Fibroblast of peridontal ligament (primary cell): ENCODE results near the gene ANXA4.
"Not testable (repeated sequence)": the region's sequence is repeated elsewhere in the genome, so short reads cannot be mapped to it uniquely, and the experiment has no call there.

ENCODE experiments used
- DNase-seq: peaks from one replicate; pipeline ENCODE4 v3.0.0-alpha.2; 2010; ENCODE audit errors: extremely low read depth

The ANXA4 gene

DNA sequence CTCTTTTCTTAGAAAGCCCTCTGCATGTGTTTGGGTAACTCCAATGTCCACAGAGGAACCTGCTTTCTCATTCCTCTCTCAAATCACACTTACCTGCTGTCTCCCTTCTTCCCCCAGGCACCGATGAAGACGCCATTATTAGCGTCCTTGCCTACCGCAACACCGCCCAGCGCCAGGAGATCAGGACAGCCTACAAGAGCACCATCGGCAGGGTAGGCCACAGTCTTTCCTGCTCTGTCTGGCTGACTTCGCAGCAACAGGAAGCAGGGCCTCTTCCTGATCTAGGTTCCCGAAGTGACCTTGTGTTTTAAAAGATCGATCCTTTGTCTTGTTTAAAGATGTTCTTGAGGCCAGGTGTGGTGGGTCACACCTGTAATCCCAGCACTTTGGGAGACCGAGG lies 62.5 kb downstream of the ANXA4 start:
- no peak for DNase-seq

DNA sequence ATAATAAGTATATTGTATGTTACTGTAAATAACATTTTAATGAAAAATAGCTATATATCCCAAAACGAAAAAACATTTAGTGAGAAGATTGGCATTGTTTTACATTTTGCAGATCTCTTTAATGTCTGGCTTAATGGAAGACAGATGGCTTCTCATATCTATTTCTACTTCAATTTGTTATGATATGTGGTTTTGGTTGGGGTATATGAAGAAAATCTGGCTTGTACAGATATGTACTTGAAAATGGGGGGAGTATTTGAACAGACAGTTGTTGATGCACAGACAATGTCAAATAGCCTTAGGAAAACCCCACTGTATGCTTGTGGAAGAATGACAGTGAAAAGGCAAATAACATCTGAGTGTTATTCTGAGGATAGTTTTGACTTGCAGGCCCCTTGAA lies 64.0 kb downstream of the ANXA4 start:
- no peak for DNase-seq

DNA sequence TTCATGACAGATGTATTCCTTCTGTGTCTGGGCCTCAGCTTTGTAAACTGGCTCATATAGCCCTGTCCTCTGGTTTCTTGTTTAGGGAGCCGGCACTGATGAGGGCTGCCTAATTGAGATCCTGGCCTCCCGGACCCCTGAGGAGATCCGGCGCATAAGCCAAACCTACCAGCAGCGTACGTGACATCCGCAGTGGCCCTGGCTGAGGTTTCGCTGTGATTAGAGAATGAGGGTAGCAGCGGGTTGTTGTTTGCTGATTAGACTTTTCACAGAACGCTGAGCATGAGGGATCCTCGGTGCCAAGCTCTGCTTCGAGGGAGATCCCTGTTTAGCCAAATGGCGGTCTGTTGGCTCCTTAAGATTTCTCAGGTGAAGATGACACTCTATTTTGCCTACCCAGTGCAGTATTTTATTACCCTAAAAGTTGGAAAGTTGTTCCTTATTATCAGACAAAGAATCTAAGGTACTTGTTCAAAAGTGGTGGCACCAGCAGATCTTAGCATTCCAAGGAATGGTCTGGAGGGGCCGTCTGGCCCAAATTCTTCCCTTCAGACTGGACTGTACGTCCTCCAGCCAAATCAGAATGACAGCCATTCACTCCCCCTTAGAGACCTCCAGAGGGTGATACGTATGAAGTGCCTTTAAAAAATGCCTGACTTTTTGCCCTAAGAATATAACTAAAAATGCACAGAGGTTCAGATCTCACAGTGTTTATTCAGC lies 66.0 kb downstream of the ANXA4 start:
- DNase-seq: no peak

DNA sequence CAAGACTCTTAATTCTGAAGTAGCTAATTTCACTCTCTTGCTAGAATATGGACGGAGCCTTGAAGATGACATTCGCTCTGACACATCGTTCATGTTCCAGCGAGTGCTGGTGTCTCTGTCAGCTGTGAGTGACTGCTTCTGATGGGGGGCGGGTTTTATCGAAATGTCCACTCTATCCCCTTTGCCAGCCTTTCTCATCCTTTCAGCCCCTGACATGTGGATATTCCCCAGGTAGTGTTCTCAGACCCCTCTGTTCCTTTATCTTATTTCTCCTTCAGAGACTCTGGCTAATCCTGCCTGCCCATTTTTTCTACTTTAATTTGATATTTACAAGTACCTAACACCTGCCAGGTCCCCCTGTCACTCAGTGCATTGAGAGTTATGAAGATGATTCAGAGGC lies 68.6 kb downstream of the ANXA4 start:
- no peak for DNase-seq

DNA sequence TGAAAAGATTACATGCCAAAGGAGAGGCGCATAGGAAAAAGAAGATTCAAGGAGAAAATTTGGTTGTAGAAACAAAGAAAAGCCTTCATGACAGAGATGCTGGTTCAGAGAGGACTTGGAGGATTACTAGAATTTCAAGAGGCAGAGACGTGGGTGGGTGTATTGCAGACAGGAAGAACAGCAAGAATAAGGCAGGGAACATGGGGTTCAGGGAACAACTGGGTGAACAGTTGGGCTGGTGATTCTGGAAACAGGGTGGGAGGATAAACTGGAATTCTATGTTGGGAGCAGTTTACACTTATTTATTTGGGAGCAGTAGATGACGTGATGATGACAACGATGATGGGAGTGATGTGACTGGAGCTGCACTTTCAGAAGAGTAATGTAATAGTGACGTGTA lies 69.1 kb downstream of the ANXA4 start:
- no peak for DNase-seq

DNA sequence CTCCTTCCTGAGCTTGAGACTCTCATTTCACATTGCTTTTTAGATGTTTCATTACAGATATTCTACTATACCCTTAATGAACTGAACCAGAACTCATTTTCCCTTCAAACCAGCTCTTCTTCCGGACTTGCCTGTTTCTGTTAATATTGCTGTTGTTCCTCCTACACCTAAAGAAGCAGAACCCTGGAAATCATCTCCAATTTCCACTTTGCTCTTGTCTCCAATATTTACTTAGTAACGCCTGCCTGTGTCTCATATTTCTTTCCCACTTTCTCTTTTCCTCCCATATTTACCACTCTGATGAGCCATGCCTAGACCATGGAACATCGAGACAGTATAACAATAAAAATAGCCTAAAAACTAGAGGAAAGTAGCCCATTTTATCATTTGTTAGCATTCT lies 69.7 kb downstream of the ANXA4 start:
- DNase-seq: no peak

DNA sequence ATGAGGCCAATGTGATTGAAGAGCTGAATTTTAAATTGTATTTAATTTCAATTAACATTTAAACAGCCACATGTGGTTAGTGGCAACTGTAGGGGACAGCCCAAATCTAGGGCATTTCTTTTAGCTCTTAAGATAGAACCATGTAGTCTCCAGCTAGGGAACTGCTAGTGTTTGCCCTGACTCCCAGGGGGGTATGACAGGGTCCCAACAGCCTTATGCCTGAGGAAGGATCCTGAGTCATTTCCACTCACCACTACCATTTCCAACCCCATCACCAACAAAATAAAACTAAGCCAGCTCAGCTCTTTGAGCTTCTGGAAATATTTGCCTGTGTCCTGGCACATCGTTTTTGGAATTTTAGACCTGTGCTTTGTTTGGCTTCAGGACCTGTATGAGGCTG lies 73.8 kb downstream of the ANXA4 start:
- no peak for DNase-seq

DNA sequence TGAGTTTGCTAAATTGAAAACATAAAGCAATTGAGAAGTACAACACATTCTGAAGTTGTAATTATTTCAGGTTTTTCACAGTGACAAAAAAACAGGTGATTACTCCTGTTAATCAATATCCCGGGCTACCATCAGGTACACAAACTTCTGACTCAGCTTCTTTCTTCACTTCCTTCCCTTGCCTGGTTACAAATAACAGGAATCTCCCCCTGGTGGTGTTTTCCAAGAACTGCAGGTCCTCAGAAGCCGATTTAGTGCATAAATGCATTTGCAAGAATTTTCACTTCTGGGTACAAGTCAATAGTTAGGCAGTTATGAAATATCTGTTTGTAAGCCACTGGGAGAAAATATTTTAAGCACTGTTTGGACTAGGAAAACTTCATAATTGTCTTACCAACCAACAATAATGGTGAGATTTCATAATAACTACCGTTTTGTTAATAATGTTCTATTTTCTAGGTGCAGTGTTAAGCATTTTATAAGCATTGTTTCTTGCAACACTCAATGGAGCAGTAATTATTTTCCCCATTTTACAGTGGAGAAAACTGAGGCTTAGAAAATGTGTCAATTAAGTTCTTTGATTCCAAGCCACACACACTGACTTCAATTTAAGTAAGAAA lies 75.1 kb downstream of the ANXA4 start:
- DNase-seq: peak; percentile 94

DNA sequence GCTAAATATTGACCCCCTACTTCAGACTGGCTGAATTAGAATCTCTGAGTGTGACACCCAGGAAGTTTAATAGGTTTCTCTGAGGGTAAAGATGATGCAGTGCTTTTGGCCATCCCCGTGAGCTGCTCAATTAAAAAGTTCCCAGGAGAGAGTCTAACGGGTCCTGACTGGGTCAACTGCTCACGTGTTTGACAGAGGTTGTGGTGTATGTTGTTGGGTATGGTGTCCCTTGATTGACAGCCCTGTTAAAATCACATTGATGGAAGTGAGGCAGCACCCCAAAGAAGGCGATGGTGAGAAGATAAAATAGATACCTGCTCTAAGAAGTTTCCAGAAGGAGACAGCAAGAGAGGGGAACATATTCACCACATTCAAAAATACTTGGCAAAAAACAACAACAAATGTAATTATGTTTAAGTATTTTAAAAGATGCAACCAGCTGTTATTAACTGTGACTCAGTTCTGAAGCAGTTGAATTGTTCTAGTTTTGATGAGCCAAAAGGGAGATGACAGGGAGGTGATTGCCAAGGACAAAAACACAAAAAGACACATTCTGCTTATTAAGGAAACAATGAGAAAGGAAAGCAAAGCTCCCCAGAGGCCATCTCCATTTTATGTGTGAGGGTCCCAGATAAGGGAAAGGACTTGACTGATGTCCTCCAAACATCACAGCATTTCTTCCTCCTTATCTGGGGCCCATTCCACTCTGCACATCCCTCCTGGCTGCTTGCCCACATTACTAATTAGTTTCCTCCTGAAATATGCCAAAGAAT lies 76.0 kb downstream of the ANXA4 start:
- no peak for DNase-seq

DNA sequence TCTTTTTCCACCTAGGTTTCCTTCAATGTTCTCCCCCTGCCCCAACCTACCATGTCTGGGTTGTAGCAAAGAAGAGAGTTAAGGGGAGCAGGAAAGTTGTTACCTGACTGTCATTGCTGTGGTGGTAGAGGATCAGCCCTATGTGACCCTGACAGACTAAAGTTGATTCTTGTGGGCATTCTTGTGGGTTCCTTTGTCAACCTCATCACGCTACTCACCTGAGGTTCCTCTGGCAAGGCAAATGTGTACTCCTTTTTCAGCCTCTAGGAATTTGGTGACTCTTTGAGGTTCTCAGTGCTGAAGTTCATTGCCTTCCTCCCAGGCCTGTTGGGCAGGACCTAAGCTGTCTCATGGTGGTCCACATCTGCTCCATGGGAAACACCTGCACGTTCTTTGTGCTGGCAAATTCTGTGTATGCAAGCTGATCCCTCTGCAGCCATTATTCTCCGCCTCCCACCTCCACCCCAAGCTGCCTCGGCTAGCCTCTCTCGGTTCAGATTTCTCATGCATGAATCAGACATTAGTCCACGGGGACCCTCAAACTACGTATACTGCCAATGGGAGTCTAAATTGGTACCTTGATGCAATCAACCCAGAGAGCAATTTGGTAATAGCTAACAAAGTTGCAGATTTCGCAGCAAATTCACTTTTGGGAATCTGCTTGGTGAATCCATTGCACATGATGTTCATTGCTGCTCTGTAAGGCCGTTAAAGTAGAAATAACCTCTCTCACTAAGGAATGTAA lies 86.0 kb downstream of the ANXA4 start:
- DNase-seq: peak; percentile 56

DNA sequence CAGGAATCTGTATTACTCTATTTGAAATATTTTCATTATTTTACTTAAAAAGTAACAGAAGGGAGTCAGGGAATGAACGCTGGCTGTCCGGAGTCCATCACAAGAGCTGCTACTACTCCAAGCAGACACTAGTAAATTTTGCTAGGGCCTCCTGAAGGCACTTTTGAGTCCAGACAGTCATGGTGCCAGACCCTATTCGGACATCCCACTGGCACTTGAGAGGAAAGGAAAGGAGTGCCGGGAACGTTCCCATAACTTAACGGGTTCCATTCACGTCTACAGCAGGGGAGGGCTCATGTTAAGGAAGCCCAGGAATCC lies 87.0 kb downstream of the ANXA4 start:
- DNase-seq: no peak

DNA sequence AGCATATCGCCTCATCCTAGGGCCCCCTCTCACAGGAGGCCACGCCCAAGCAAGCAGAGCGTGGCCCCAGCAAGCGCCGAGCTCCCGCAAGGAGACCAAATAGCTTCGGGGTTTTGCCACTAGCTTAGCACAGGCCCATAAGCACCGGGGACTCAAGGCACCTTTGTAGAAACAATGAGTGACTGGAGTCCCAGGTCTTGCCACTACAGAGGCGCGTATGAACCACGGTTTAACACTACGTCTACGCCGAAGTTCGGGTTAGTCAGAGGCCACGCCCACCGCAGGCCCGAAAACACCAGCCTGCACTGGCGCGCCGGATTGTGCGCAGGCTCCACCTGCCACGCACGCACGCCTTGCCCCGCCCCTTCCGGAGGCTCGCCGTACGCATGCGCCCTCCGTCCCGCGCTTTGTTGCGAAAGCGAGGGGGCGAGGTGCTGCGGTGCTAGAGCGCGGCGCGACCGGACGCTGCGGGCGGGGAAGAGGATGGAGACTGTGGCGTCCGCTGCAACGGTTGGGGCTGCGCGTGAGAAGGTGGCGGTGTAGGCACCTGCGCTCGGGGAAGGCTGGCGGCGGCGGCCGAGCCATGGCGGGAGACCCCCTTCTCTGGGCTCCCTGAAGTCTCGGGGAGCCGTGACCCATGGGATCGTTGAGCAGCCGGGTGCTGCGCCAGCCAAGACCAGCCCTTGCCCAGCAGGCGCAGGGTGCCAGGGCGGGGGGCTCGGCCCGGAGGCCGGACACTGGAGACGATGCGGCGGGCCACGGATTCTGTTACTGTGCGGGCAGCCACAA lies 87.5 kb downstream of the ANXA4 start, which contains the start of gene GMCL1:
Gene GMCL1 (plus strand): TSS at position 405 of the 789 bp plus-strand sequence. CDS start 233 bp downstream, at position 638.
- DNase-seq: peak; percentile 93

DNA sequence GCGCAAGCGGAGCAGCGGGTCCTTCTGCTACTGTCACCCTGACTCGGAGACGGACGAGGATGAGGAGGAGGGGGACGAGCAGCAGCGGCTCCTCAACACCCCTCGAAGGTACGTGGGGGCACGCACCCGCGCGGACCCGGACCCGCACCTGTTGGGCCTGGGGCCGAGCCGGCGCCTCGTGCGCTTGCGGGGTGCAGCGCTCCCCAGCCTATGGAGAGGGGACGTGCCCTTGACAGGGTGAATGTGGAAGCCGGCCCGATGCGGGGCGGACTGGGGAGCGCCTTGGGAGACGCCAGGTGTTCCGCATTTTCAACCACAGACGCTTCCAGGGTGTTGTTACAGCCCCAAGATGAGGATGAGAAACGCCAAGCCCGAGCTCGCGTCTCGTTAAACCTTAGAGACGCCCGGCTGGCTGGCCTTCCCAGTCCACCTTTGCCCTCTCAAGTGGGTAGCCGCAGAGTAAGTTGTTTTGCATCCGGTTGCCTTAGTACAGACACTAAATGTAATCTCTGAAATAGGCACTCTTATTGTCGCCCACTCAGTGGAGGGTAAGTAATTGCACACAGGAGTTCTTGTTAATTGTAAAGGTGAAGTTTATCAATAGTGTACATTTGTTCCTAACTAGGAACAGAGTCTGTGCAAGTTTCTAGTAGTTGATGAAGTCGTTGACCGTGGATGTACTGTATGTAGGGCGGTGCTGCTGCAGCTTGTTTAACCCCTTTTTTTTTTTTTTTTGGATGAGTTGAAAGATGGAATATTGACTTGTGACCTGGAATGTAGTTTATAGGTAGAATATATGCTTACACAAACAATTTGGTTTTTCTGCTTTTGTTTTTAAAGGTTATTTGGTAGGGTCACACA lies 88.3 kb downstream of the ANXA4 start:
- DNase-seq: peak; percentile 19

DNA sequence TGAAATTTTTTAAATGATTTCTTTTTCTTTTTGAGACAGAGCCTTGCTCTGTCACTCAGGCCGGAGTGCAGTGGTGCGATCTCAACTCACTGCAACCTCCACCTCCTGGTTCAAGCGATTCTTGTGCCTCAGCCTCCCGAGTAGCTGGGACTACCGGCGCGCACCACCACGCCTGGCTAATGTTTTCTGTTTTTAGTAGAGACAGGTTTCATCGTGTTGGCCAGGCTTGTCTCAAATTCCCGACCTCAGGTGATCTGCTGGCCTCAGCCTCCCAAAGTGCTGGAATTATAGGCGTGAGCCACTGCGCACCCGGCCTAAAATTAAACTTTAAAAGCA lies 88.9 kb downstream of the ANXA4 start:
- DNase-seq: not testable (repeated sequence)

DNA sequence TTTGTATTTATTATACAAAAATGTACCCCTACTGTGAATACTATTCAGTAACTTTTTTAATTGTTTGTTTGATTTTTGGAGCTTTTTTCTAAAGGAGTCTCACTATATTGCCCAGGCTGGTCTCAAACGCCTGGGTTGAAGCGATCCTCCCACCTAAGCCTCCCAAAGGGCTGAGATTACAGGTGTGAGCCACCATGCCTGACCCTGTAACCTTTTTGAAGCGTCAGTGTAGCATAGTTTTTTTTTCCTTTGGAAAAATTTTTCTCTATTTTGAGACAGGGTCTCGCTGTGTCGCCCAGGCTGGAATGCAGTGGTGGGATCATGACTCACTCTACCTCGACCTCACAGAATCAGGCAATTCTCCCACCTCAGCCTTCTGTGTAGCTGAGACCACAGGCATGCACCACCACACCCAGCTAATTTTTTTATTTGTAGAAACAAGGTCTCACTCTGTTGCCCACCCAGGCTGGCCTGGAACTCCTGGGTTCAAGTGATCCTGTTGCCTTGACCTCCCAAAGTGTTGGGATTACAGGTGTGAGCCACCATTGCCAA lies 89.5 kb downstream of the ANXA4 start:
- no peak for DNase-seq

DNA sequence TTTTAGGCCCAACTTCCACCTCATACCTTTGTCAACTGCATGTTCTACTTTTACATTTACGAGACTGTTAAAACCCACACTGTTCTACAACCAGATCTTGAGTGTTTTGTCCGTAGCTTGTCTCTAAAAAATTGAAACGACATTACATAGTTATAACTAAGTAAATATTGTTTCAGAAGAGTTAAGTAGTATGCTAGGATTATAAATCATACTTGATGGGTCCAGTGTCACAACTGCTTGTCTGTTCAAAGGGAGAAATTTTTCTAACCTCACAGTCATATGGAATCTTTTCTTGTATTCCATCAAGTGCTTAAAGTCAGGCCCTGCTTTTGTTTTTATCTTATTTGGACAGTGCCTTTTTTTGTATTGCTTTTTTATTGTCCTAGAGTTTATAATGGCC lies 91.8 kb downstream of the ANXA4 start:
- DNase-seq: no peak

DNA sequence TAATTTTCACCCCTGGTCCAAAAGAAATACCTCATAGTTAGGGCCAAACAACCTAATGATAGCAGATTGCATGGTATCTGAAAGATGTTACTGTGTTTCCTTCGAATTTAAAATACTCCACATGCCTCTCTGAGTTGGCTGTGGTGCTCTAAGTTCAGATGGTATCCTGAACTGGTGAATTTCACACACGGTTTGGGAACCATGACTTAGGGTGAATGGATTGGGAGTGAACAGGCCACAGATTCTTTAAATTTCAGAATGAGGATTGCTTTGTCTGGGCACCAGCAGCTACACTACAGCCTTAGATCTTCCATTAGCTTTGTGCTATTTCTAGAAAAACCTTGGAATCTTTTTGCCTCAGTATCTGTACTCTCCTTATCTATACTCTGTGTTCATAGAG lies 93.7 kb downstream of the ANXA4 start:
- DNase-seq: no peak

DNA sequence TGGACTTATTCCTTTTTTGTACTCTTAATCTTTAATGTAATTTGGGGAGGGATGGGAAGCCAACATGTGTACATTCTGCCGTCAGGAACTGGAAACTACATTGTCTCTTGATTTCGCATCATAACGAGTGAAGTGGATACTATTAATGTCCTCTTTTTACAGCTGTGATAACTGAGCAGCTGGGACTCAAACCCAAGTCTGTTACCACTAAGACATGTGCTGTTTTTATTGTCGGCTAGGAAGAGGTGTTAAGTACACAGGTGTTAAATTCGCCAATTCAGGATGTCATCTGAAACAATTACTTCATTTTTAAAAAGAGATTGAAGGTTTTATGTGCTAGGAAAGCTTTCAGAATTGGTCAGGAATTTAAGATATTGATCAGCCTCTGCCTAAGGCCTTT lies 94.4 kb downstream of the ANXA4 start:
- DNase-seq: no peak

DNA sequence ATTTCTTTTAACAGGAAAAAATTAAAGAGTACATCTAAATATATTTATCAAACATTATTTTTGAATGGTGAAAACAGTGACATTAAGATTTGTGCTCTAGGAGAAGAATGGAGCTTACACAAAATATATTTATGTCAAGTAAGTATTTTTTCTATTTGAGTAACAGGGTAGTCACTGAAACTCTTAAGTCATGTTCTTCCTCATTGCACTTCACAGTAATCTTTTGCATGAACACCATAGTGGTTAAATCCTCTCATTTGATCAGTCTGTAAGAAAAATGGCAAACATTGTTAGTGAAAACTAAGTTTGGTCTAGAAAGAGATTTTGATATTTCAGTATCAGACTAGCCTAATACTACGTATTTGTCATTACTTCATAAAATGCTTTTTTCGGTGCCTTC lies 95.6 kb downstream of the ANXA4 start:
- DNase-seq: no peak

DNA sequence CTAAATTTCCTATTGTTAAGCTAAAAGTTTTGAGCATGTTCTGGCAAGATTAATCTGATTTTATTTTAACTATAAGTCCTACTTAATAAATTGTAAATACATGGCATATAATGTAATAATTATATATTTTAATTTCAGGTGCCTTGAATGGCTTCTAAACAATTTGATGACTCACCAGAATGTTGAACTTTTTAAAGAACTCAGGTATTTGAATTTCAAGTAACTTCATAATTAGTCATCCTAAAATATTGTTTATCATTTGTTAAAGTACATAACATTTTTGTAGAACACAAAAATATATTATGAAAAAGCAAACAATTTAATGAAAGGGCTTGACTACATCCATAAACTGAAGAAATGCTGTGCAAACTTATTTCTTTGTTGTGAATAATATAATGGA lies 102.1 kb downstream of the ANXA4 start:
- no peak for DNase-seq
